H9 (cell line): ENCODE results near the gene CEP350. TPM values are rescaled to one million over a fixed set of nuclear protein-coding genes. Genes with fewer than 3 reads are reported as not detected.

ENCODE experiments used
- DNase-seq: peaks from one replicate; pipeline ENCODE4 v3.0.0-alpha.2; 2017
- H2AFZ ChIP-seq: one replicate; pipeline ENCODE4 v1.6.1; 2013; ENCODE audit warnings: mild to moderate bottlenecking, low read length, control low read depth, moderate library complexity
- H2AK5ac ChIP-seq: 2 replicates; pipeline ENCODE4 v1.6.1; 2013; ENCODE audit warnings: low read length, control low read depth, mixed read lengths; ENCODE audit not compliant: insufficient read length
- H2BK120ac ChIP-seq: one replicate; pipeline ENCODE4 v1.6.1; 2013; ENCODE audit warnings: low read depth, mild to moderate bottlenecking, low read length, control low read depth, inconsistent platforms; ENCODE audit not compliant: poor library complexity, severe bottlenecking
- H2BK12ac ChIP-seq: 2 replicates; pipeline ENCODE4 v1.6.1; 2013; ENCODE audit warnings: low read length, control low read depth, mixed read lengths, low read depth; ENCODE audit not compliant: insufficient read length
- H2BK15ac ChIP-seq: 2 replicates; pipeline ENCODE4 v1.6.1; 2013; ENCODE audit warnings: low read depth, low read length, control low read depth
- H2BK20ac ChIP-seq: one replicate; pipeline ENCODE4 v1.6.1; 2013; ENCODE audit warnings: low read depth, mild to moderate bottlenecking, low read length, control low read depth, inconsistent platforms; ENCODE audit not compliant: poor library complexity, severe bottlenecking
- H2BK5ac ChIP-seq: 2 replicates; pipeline ENCODE4 v1.6.1; 2013; ENCODE audit warnings: low read length, control low read depth, mixed read lengths; ENCODE audit not compliant: insufficient read length
- H3K14ac ChIP-seq: 2 replicates; pipeline ENCODE4 v1.6.1; 2013; ENCODE audit warnings: low read length, control low read depth; ENCODE audit not compliant: insufficient read depth
- H3K18ac ChIP-seq: 2 replicates; pipeline ENCODE4 v1.6.1; 2013; ENCODE audit warnings: low read depth, mild to moderate bottlenecking, mixed read lengths, low read length, control low read depth; ENCODE audit not compliant: insufficient read length
- H3K23ac ChIP-seq: 2 replicates; pipeline ENCODE4 v1.6.1; 2013; ENCODE audit warnings: low read length, control low read depth, mixed read lengths, low read depth; ENCODE audit not compliant: insufficient read length
- H3K23me2 ChIP-seq: 2 replicates; pipeline ENCODE4 v1.6.1; 2013; ENCODE audit warnings: low read depth, mild to moderate bottlenecking, mixed read lengths, low read length, control low read depth; ENCODE audit not compliant: insufficient read length, poor library complexity, severe bottlenecking
- H3K27ac ChIP-seq: 2 replicates; pipeline ENCODE4 v1.5.1; 2013; ENCODE audit warnings: low read length, control low read depth, mixed read lengths, low read depth; ENCODE audit not compliant: insufficient read length
- H3K27me3 ChIP-seq: 2 replicates; pipeline ENCODE4 v1.6.1; 2013; ENCODE audit warnings: low read length, control low read depth, inconsistent platforms; ENCODE audit not compliant: insufficient read depth
- H3K4ac ChIP-seq: 2 replicates; pipeline ENCODE4 v1.6.1; 2013; ENCODE audit warnings: low read depth, mild to moderate bottlenecking, control low read depth, inconsistent platforms, low read length, moderate library complexity
- H3K4me1 ChIP-seq: 2 replicates; pipeline ENCODE4 v1.6.1; 2013; ENCODE audit warnings: low read length, control low read depth, inconsistent platforms; ENCODE audit not compliant: insufficient read depth
- H3K4me2 ChIP-seq: 2 replicates; pipeline ENCODE4 v1.6.1; 2013; ENCODE audit warnings: low read length, control low read depth, mixed read lengths; ENCODE audit not compliant: insufficient read length, insufficient read depth
- H3K56ac ChIP-seq: 2 replicates; pipeline ENCODE4 v1.6.1; 2013; ENCODE audit warnings: low read depth, mild to moderate bottlenecking, mixed read lengths, low read length, control low read depth; ENCODE audit not compliant: insufficient read length
- H3K79me1 ChIP-seq: 2 replicates; pipeline ENCODE4 v1.6.1; 2013; ENCODE audit warnings: low read depth, mild to moderate bottlenecking, moderate library complexity, low read length, control low read depth, inconsistent platforms; ENCODE audit not compliant: insufficient read depth, poor library complexity, severe bottlenecking
- H3K79me2 ChIP-seq: 2 replicates; pipeline ENCODE4 v1.6.1; 2013; ENCODE audit warnings: low read length, control low read depth, inconsistent platforms; ENCODE audit not compliant: insufficient read depth
- H3K9ac ChIP-seq: 2 replicates; pipeline ENCODE4 v1.6.1; 2013; ENCODE audit warnings: low read length, control low read depth, mixed read lengths; ENCODE audit not compliant: insufficient read length; ENCODE audit errors: extremely low read depth
- H3K9me3 ChIP-seq: one replicate; pipeline ENCODE4 v1.6.1; 2013; ENCODE audit warnings: low read depth, low read length, inconsistent platforms; ENCODE audit not compliant: control insufficient read depth
- H3T11ph ChIP-seq: one replicate; pipeline ENCODE4 v1.6.1; 2013; ENCODE audit warnings: mild to moderate bottlenecking, low read length, control low read depth, inconsistent platforms
- H4K20me1 ChIP-seq: one replicate; pipeline ENCODE4 v1.6.1; 2013; ENCODE audit not compliant: control insufficient read depth, insufficient read length, insufficient read depth
- H4K5ac ChIP-seq: 2 replicates; pipeline ENCODE4 v1.6.1; 2013; ENCODE audit warnings: low read depth, mild to moderate bottlenecking, mixed read lengths, low read length, control low read depth; ENCODE audit not compliant: insufficient read length
- H4K8ac ChIP-seq: replicated peaks from 2 replicates; pipeline ENCODE4 v1.6.1; 2013; ENCODE audit warnings: low read length, control low read depth, mixed read lengths, low read depth; ENCODE audit not compliant: insufficient read length
- H4K91ac ChIP-seq: 2 replicates; pipeline ENCODE4 v1.6.1; 2013; ENCODE audit warnings: low read depth, mild to moderate bottlenecking, moderate library complexity, mixed read lengths, low read length, control low read depth; ENCODE audit not compliant: insufficient read length
- H3K27ac Mint-ChIP-seq, 3 experiments: 2 replicates in 2 of 3; 3 replicates in 1 of 3; pipeline ENCODE4 v1.8.0; 2020 to 2021; ENCODE audit warnings: mixed read lengths in 3 of 3, mild to moderate bottlenecking in 1 of 3, moderate library complexity in 1 of 3
- H3K27me3 Mint-ChIP-seq: 2 replicates; pipeline ENCODE4 v1.8.0; 2021; ENCODE audit warnings: low read depth, mild to moderate bottlenecking, moderate library complexity, mixed read lengths
- H3K36me3 Mint-ChIP-seq, 3 experiments: 2 replicates in 2 of 3; 3 replicates in 1 of 3; pipeline ENCODE4 v1.8.0; 2020 to 2021; ENCODE audit warnings: low read depth in 3 of 3, mixed read lengths in 3 of 3; ENCODE audit not compliant: insufficient read depth in 1 of 3
- H3K4me1 Mint-ChIP-seq, 2 experiments: 2 replicates each; pipeline ENCODE4 v1.8.0; 2020; ENCODE audit warnings: mixed read lengths in 2 of 2
- H3K4me3 Mint-ChIP-seq, 2 experiments: 2 replicates in 1 of 2; 3 replicates in 1 of 2; pipeline ENCODE4 v1.8.0; 2020 to 2021; ENCODE audit warnings: mild to moderate bottlenecking in 2 of 2, mixed read lengths in 2 of 2, moderate library complexity in 1 of 2
- H3K9me3 Mint-ChIP-seq, 2 experiments: 2 replicates in 1 of 2; 3 replicates in 1 of 2; pipeline ENCODE4 v1.8.0; 2020; ENCODE audit warnings: mild to moderate bottlenecking in 2 of 2, mixed read lengths in 2 of 2, moderate library complexity in 1 of 2
- WGBS: extraction: QIAGEN DNeasy Blood & Tissue Kit; methylation state at CpG from one replicate; pipeline ENCODE4 v1.1.7; 2013; ENCODE audit warnings: missing lambda C conversion rate, low lambda C conversion rate, mixed read lengths; ENCODE audit not compliant: insufficient read length; ENCODE audit errors: extremely low coverage; 5-methylcytosine and 5-hydroxymethylcytosine counted together
- total RNA-seq: library from RNA; stranded (reverse); gene quantifications from 2 replicates; pipeline ENCODE4 v1.2.1, GENCODE V29; 2021
- TF ChIP-seq, protein P1 (sequence below): fragments of 200-600 bp; sonication (generic); conservative IDR thresholded peaks from 3 replicates; pipeline ENCODE4 v1.8.0; 2021; ENCODE audit warnings: antibody characterized with exemption, mild to moderate bottlenecking

CEP350 gene
- total RNA-seq, 1 experiment from 2014 or later = 39.2 TPM

DNA sequence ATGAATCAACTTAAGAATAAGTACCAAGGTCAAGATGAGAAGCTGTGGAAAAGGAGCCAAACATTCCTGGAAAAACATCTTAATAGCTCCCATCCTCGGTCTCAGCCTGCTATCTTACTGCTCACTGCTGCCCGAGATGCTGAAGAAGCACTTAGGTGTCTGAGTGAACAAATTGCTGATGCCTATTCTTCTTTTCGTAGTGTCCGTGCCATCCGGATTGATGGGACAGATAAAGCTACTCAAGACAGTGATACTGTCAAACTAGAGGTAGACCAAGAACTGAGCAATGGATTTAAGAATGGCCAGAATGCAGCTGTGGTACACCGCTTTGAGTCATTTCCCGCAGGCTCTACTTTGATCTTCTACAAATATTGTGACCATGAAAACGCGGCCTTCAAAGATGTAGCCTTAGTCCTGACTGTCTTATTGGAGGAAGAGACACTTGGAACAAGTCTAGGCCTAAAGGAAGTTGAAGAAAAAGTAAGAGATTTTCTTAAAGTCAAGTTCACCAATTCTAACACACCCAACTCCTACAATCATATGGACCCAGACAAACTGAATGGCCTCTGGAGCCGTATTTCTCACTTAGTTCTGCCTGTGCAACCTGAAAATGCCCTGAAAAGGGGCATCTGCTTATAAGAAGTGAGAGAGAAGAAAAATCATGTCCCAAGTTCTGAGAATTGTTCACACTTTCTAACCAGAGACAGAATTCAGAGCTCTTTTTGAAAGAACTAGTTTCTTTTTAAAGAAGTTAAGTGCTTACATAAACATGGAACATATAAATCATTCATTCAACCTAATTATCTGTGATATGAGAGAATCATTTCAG lies 36.8 kb upstream of the CEP350 start:
- Histone ChIP-seq H4K5ac (no peak overlapping the region), H3T11ph (no peak overlapping the region), H3K27ac (no peak overlapping the region), H2BK12ac (no peak overlapping the region), H3K79me2 (no peaks in the 10 kb centered on the region), H3K14ac (no peak overlapping the region), H2AK5ac (no peak overlapping the region), H3K56ac (no peak overlapping the region), H3K23me2 (no peaks in the 10 kb centered on the region), H2AFZ (no peak overlapping the region), H3K4ac (no peak overlapping the region), H2BK15ac (no peak overlapping the region), H3K27me3 (no peaks in the 10 kb centered on the region), H3K4me2 (no peak overlapping the region), H3K4me1 (peaks cover 7% of the 10 kb centered on the region; the same call in 1 of the 2 replicates), H3K9ac (no peak overlapping the region), H3K79me1 (no peaks in the 10 kb centered on the region), H4K20me1 (no peaks in the 10 kb centered on the region), H2BK120ac (no peak overlapping the region), H2BK5ac (no peak overlapping the region), H3K18ac (no peak overlapping the region), H4K91ac (no peak overlapping the region), H4K8ac (no peak overlapping the region), H2BK20ac (no peak overlapping the region), H3K23ac (no peak overlapping the region), H3K9me3 (no peaks in the 10 kb centered on the region)
- Mint-ChIP-seq H3K9me3 (no peaks in the 10 kb centered on the region), H3K36me3 (peaks cover 11 to 49% (median 35%) of the 10 kb centered on the region in 3 experiments; a peak in 6 of 7 replicates), H3K4me1 (peaks cover 14% of the 10 kb centered on the region in 2 experiments), H3K27me3 (no peaks in the 10 kb centered on the region), H3K27ac (no peak overlapping the region), H3K4me3 (no peak overlapping the region)
- TF ChIP-seq, protein P1, sequence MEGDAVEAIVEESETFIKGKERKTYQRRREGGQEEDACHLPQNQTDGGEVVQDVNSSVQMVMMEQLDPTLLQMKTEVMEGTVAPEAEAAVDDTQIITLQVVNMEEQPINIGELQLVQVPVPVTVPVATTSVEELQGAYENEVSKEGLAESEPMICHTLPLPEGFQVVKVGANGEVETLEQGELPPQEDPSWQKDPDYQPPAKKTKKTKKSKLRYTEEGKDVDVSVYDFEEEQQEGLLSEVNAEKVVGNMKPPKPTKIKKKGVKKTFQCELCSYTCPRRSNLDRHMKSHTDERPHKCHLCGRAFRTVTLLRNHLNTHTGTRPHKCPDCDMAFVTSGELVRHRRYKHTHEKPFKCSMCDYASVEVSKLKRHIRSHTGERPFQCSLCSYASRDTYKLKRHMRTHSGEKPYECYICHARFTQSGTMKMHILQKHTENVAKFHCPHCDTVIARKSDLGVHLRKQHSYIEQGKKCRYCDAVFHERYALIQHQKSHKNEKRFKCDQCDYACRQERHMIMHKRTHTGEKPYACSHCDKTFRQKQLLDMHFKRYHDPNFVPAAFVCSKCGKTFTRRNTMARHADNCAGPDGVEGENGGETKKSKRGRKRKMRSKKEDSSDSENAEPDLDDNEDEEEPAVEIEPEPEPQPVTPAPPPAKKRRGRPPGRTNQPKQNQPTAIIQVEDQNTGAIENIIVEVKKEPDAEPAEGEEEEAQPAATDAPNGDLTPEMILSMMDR = no peak
- no CpG with 5 or more reads among the region's 10 CpGs for WGBS
- no peak for DNase-seq
